GM12872 (cell line): ENCODE results near the gene PGBD5.

ENCODE experiments used
- TF ChIP-seq, protein P1 (sequence below): IDR thresholded peaks from 3 replicates; pipeline ENCODE4 v1.5.1; 2011; ENCODE audit warnings: low read depth, mild to moderate bottlenecking, low read length, moderate library complexity; ENCODE audit not compliant: insufficient read depth

The PGBD5 gene

GRCh38 chr1:230289350-230289644 is 136.8 kb downstream of the PGBD5 start:
- TF ChIP-seq, protein P1, sequence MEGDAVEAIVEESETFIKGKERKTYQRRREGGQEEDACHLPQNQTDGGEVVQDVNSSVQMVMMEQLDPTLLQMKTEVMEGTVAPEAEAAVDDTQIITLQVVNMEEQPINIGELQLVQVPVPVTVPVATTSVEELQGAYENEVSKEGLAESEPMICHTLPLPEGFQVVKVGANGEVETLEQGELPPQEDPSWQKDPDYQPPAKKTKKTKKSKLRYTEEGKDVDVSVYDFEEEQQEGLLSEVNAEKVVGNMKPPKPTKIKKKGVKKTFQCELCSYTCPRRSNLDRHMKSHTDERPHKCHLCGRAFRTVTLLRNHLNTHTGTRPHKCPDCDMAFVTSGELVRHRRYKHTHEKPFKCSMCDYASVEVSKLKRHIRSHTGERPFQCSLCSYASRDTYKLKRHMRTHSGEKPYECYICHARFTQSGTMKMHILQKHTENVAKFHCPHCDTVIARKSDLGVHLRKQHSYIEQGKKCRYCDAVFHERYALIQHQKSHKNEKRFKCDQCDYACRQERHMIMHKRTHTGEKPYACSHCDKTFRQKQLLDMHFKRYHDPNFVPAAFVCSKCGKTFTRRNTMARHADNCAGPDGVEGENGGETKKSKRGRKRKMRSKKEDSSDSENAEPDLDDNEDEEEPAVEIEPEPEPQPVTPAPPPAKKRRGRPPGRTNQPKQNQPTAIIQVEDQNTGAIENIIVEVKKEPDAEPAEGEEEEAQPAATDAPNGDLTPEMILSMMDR = no peak

- TF ChIP-seq, protein P1 = no peak
Observed at GRCh38 chr1:230288641-230289349, 137.3 kb downstream of the PGBD5 start.

DNA sequence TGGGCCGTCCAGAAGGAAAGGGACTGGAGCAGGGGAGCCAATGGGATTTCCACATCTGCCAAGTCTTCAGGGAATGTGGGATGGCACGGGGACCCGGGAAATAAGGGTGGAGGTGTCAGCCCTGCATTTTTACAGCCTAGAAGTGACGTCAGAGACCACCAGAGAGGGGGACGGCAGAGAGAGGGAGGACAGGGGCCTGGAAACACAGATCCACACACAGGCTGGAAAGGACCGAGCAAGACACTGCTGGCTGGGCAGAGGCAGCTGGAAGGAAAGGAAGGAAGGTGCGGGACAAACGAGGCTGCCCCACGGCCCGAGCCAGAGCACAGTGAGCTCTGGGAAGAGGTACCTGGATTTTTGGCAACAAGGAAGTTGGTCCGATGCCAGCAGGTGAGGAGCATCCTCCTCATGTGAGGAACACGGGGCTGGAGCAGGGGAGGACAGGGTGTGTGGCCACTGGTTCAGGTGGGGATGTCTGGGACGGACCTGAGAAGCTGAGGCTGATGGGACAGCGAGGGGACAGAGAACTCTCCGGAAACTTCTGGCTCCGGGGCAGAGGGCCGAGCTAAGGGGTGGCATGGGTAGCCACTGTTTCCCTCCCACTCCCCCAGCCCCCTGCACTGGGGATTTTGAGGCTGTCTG is 138.3 kb downstream of the PGBD5 start:
- TF ChIP-seq, protein P1 = no peak

- TF ChIP-seq, protein P1 = no peak
Observed at GRCh38 chr1:230286890-230287269, 139.3 kb downstream of the PGBD5 start.

DNA sequence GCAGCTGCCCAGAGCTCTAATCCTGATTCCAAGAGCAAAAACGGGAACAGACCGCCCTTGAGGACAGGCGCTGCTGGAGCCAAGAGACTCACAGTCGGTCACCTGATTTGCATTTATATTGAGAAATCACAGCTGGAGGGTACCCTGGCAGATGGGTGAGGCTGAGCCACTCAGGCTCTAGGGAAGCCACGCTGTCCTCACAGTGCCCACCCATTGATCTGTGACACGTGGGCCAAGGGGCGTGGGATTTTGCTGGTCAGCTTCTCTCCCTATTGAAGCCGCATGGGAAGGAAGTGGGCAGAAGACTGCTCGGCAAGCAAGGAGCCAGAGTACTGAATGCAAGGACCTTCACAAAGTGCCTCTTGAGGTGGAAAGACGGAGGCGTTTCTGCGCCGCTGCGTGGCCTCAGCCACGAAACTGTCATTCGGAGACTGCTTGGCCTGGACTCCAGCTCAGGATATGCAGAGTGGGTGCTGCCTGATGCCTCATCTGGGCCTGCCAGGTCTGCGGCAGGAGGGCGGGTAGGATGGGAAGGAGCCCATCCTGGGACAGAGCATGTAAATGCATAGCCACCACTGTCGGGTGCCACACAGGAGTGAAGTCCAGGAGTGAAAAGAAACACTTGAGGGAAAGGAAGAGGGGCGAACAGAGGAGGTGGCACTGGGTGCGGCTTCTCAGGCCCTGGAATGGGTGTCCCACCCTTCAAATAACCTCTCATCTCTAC is 139.8 kb downstream of the PGBD5 start:
- TF ChIP-seq, protein P1 = no peak

GRCh38 chr1:230285351-230285750 is 140.8 kb downstream of the PGBD5 start:
- TF ChIP-seq, protein P1 = no peak

DNA sequence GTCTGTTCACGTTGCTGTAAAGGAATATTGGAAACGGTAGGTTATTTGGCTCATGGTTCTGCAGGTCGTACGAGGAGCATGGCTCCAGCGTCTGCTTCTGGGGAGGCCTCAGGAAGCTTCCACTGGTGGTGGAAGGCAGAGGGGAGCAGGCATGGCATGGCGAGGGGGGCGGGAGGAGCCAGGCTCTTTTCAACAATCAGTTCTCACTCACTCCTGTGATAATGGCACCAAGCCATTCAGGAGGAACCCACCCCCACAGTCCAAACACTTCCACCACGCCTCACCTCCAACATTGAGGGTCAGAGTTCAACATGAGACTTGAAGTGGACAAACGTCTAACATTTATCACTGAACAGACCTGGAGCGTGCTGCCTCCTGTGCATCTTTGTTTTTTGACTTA is 141.2 kb downstream of the PGBD5 start:
- TF ChIP-seq, protein P1 = no peak
